ENCODE measurements around the gene IARS1.

The IARS1 gene

DNA sequence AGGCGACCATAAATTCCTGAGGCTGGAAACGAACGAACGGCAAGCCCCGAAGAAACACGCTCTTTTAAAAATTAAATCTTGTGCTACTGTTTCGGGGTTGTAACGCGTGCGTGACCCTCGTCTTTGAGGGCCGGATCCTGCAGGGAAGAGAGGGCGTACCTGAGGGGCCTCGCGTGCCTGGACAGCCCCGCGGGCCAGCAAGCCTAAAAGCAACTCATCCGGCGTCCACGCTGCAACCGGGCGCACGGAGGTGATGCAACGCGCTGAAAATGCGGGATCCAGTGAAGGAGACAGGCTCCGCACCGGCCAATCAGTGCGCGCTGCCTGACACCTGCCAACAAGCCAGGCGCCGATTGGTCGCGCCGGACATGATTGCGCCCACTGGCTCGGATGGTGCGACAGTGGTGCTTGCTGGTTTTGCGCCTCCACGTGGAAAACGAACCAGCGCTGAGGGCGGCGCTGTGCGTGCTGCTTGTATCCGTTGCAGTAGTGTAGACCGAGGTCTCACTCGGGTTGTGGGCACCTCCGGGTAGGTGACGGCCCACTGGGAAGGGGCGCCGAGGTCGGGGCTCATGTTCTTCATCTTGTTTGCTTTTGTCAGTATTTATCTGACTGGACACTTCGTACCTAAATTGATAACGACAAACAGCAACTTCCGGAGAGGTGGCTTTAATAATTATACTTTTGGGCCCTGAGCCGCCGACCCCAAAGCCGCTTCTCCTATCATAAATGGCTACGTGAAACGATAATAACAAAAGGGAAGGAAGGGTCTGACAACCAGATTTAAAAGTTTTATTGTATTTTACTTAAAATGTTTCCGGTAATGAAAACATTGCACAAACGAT, at the start of gene IARS1:
Gene IARS1 (minus strand): TSS at position 246 of the 845 bp plus-strand sequence. CDS start 4,278 bp downstream, outside the sequence.
- peak; percentile 100 for DNase-seq (ENCODE audit: low read depth, low spot score)

GRCh38 chr9:92342825-92343488, 49.5 kb upstream of the IARS1 start:
- DNase-seq (ENCODE audit: low read depth, low spot score) = no peak

DNA sequence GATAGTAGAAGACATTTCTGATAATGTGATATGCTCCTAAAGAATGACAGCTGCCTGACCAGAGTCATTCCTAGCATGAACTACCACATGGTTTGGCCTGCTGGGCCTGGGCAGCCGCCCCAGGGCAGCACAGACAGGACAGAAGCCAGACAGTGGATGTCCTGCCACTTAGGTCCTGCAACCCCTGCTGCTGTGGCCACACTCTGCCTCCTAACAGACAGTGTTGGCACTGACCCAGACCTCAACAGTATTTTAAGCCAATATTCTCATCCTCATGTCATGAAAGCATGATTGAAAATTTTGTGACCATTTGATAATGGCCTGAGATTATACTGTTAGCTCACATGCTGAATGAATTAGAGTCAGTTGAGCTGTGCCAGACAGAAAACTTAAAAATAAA, 48.1 kb upstream of the IARS1 start:
- no peak for DNase-seq (ENCODE audit: low read depth, low spot score)

DNA sequence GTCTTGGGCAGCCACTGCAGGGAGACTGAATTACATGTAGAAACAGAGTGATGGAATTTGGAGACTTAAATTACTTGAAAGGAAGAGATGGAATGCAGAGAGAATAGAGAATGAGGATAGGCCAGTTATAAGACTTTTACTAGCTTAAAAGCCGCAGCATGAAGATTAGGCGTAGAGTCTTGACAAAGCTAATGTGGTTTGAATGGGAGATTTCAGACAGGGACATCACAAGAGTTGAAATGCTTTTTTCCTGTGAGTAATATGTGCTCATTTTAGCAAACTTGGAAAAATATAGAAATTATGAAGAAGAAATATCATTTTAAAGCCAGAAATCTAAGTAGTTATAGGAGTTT, 39.8 kb upstream of the IARS1 start:
- no peak for DNase-seq (ENCODE audit: low read depth, low spot score)

DNA sequence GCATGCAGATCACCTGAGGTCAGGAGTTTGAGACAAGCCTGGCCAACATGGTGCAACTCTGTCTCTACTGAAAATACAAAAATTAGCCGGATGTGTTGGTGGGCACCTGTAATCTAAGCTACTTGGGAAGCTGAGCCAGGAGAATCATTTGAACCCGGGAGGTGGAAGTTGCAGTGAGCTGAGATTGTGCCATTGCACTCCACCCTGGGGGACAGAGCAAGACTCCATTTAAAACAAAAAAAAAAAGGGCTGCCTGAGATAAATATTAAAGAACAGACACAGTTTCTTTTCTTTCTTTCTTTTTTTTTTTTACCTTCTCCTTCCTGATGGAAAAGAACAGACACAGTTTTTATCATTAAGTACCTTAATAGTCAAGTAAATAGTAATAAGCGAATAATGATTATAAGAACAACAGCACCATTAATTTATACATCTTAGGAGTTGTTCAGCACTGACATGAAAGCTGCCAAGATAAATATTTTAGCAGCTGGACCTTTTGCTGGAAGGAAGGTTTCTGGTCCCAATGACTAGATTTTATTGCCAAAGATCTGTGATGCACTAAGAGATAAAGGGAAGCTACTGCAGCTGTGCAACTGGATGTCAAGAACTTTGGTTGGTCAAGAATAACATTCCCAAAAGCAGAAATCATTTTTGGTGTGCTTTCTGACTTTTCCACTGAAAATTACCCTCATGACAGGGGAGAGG, 39.2 kb upstream of the IARS1 start:
- DNase-seq (ENCODE audit: low read depth, low spot score) = no peak

DNA sequence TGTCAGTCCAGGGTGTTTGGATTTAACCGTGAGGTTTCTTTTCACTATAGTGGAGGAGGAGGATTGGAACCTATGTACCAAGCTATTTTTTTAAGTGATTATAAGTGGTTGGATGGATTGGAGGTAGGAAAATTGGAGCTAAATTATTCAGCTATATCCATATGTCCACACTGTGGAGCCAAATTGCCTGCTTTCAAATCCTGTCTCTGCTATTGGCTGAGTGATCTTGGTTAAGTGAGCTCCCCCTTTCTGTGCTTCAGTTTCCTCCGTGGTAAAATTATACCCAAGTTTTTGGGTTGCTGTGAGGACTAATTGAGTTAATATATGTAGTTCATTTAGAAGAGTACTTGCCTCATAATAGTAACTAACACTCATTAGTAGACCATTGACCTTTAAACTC, 34.7 kb upstream of the IARS1 start:
- no peak for DNase-seq (ENCODE audit: low read depth, low spot score)

- DNase-seq (ENCODE audit: low read depth, low spot score) = no peak
These were observed 33.9 kb upstream of the IARS1 start for GRCh38 chr9:92327283-92327850.

- DNase-seq (ENCODE audit: low read depth, low spot score) = no peak
These were observed 32.5 kb upstream of the IARS1 start for GRCh38 chr9:92325991-92326500.

DNA sequence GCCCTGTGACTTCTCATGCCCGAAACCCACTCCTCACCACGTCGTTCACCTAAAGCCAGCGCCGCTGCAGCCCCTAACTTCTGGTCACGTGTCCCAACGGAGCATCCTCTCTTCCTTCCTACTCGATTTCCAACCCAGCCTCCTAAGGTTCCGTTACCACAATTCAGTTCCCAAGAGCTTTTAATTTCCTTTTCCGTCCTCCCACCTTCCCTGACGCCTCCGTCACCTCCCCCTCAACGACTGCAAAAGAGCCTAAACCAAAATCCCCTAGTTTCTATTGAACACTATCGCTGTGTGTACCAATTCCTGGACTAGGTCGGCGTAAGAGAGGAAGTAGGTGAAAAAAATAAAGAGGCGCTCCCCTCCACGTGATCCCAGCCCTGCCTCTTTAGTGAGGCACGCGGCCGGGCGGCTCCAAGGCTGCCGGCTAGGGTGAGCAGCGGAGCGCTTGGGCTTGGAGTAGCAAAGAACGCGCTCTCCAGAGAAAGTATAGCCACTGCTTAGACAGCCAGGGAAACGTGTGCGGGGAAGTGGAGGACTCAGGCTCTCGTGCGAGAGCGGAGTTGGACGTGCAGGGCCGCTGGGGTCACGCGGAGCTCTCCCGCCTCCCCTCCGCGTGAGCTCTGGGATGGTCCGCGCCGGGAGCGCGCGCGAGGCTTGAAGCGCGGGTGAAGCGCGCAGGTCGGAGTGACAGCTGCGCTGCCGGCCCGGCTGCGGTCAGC, 31.9 kb upstream of the IARS1 start, which contains the start of the genes CENPP and NOL8:
Gene CENPP (plus strand): TSS at position 685 of the 722 bp plus-strand sequence.
Gene NOL8 (minus strand): TSS at position 82 of the 722 bp plus-strand sequence. CDS start 1,189 bp downstream, outside the sequence.
- peak; percentile 95 for DNase-seq (ENCODE audit: low read depth, low spot score)

DNA sequence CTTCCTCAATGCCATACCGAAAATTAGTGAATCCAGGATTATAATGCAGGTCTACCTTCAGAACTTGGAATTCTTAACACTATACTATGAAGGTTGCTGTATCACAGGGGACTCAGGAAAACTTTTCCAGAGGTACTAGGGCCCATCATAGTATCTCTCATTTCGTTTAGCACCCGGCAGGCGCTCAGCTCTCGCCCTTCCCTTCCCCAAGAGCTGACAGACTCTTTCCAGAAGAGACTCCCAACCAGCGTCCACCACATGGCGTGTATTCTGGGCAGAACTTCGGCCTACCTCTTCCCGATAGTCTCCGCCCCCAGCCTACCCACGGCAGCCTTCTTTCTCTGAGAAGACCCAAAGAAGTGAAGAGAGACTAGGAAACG, 31.4 kb upstream of the IARS1 start:
- DNase-seq (ENCODE audit: low read depth, low spot score) = no peak

GRCh38 chr9:92324431-92324830, 30.9 kb upstream of the IARS1 start:
- DNase-seq (ENCODE audit: low read depth, low spot score) = no peak

GRCh38 chr9:92315456-92315855, 22.0 kb upstream of the IARS1 start:
- DNase-seq (ENCODE audit: low read depth, low spot score) = no peak

DNA sequence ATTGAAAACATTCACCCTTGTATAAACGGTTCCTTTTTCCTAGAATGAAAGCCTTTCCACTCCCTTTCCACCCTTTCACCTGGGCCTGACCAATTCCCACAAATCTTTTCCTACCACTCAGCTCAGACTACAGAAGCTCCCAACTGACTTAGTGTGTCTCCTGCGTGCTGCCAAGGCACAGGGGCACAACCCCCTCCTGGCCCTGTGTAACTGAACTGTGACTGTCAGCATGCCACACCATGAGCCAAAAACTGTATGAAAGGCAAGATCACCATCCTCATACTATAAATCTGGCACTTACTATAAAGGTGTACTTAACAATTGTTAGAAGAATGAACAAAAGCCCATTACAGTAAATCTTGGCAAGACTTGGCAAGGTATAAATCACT, 20.1 kb upstream of the IARS1 start:
- no peak for DNase-seq (ENCODE audit: low read depth, low spot score)

GRCh38 chr9:92312887-92313623, 19.6 kb upstream of the IARS1 start:
- no peak for DNase-seq (ENCODE audit: low read depth, low spot score)

GRCh38 chr9:92310562-92310961, 17.1 kb upstream of the IARS1 start:
- DNase-seq (ENCODE audit: low read depth, low spot score) = no peak

- DNase-seq (ENCODE audit: low read depth, low spot score) = no peak
These were observed 15.4 kb upstream of the IARS1 start for GRCh38 chr9:92308893-92309292.

- DNase-seq (ENCODE audit: low read depth, low spot score) = no peak
These were observed 7.4 kb upstream of the IARS1 start for GRCh38 chr9:92300936-92301335.

DNA sequence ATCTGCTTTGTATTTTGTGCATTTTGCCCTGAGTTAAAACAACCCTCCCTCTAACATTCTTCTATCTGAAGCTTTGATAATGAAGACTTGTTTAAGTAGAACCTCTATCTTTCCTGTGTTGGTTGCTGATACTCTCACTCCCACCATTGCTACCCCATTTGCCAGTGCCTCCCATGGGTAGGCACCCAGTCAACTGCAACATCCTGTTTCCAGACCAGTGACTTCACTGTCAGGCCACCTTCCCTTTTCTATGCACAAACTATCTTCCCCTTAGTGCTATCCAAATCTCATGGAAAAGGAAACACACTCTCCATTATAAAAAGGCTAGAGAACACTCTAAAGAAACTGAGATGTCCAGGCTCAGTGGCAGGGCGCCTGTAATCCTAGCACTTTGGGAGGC, 5.6 kb upstream of the IARS1 start:
- no peak for DNase-seq (ENCODE audit: low read depth, low spot score)

DNA sequence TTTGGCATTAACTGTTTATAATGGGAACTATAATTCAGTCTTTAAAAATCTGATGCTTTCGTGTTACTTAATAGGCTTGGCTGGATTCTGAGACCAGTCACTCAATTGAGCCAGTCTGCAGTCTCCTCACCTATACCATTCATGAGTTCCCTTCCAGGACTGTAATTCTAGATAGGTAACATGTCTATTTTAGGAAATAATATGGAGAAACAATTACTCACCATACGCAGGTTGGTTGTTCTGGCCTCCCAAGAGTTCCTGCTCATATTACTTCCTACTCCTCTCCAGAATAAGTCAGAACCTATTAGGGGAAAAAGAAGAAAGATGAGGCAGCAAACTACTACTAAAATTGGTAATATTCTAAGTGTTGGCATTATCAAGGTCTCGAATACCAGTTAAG, 4.5 kb upstream of the IARS1 start:
- DNase-seq (ENCODE audit: low read depth, low spot score) = no peak

DNA sequence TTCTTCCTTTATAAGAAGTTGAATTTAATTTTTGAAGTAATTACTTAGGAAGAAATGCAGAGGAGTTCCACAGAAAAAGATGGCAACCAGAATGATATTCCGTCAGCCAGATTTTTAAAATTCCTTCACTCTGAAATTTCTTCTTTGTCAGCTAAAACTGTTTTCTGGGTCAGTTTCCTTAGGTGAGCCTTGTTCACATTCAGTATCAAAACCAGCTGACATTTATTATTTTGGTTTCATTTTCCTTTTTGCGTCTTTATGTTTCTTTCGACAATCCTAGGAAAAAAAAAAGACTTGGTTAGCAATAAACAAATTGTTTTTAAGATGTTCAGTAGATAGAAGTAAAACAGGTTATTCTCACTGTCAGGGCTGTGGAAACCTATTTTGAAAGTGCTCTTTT, 4.1 kb upstream of the IARS1 start:
- no peak for DNase-seq (ENCODE audit: low read depth, low spot score)

All from ELF-1 (cell line).